HepG2 (cell line): Measurements from ENCODE around the gene SMTNL1. TPM values are rescaled to one million over a fixed set of nuclear protein-coding genes. Genes with fewer than 3 reads are reported as not detected.
A peak's percentile ranks its signal among the peaks of the same experiment; 100 is the strongest.

Experiments used
- BCL3 ChIP-seq: sonication (generic); formaldehyde crosslinking; IDR thresholded peaks from 2 replicates; pipeline ENCODE4 v1.5.1; 2020; ENCODE audit warnings: mild to moderate bottlenecking, missing genetic modification reagents, moderate library complexity
- BCL6 ChIP-seq: IDR thresholded peaks from 2 replicates; pipeline ENCODE4 v1.6.1; 2016; ENCODE audit warnings: missing genetic modification reagents, missing compliant biosample characterization
- CC2D1A ChIP-seq: sonication (generic); formaldehyde crosslinking; IDR thresholded peaks from 2 replicates; pipeline ENCODE4 v1.8.1; 2023; ENCODE audit warnings: mild to moderate bottlenecking, missing genetic modification reagents
- CEBPB ChIP-seq: IDR thresholded peaks from 2 replicates; pipeline ENCODE4 v1.6.1; 2011; ENCODE audit warnings: low read depth, low read length, improper control_type of control experiment, borderline replicate concordance
- CREB3 ChIP-seq: sonication (generic); formaldehyde crosslinking; IDR thresholded peaks from 2 replicates; pipeline ENCODE4 v1.5.0; 2020; ENCODE audit warnings: missing genetic modification reagents
- DPF2 ChIP-seq: sonication (generic); formaldehyde crosslinking; IDR thresholded peaks from 2 replicates; pipeline ENCODE4 v1.4.0; 2020; ENCODE audit warnings: mild to moderate bottlenecking, low read depth, missing genetic modification reagents, borderline replicate concordance
- FOXO4 ChIP-seq: sonication (generic); formaldehyde crosslinking; conservative IDR thresholded peaks from 2 replicates; pipeline ENCODE4 v1.8.1; 2023; ENCODE audit warnings: missing genetic modification reagents
- GATAD1 ChIP-seq: IDR thresholded peaks from 2 replicates; pipeline ENCODE4 v1.6.1; 2016; ENCODE audit warnings: missing genetic modification reagents, missing compliant biosample characterization
- HNF4A ChIP-seq: sonication (generic); formaldehyde crosslinking; IDR thresholded peaks from 2 replicates; pipeline ENCODE4 v1.4.0; 2020; ENCODE audit warnings: missing genetic modification reagents
- KMT2A ChIP-seq: sonication (generic); formaldehyde crosslinking; IDR thresholded peaks from 2 replicates; pipeline ENCODE4 v1.4.0; 2020; ENCODE audit warnings: missing genetic modification reagents
- MYC ChIP-seq: sonication (generic); formaldehyde crosslinking; IDR thresholded peaks from 2 replicates; pipeline ENCODE4 v1.9.0; 2021; ENCODE audit warnings: missing genetic modification reagents, borderline replicate concordance
- PHF21A ChIP-seq: sonication (generic); formaldehyde crosslinking; IDR thresholded peaks from 2 replicates; pipeline ENCODE4 v1.5.0; 2020; ENCODE audit warnings: mild to moderate bottlenecking, missing genetic modification reagents
- TAF1 ChIP-seq: sonication (generic); formaldehyde crosslinking; IDR thresholded peaks from 2 replicates; pipeline ENCODE4 v1.4.0; 2020; ENCODE audit warnings: missing genetic modification reagents
- U2AF2 ChIP-seq: fragments of 200-400 bp; formaldehyde crosslinking; IDR thresholded peaks from 2 replicates; pipeline ENCODE4 v1.6.1; 2017; ENCODE audit warnings: low read depth, mild to moderate bottlenecking, low read length
- ZC3H13 ChIP-seq: sonication (generic); formaldehyde crosslinking; IDR thresholded peaks from 2 replicates; pipeline ENCODE4 v1.8.1; 2023; ENCODE audit warnings: mild to moderate bottlenecking, missing genetic modification reagents, moderate library complexity
- ZFP91 ChIP-seq: sonication (generic); formaldehyde crosslinking; IDR thresholded peaks from 2 replicates; pipeline ENCODE4 v1.9.0; 2022; ENCODE audit warnings: missing genetic modification reagents, mild to moderate bottlenecking, borderline replicate concordance
- ZNF430 ChIP-seq: sonication (generic); formaldehyde crosslinking; IDR thresholded peaks from 2 replicates; pipeline ENCODE4 v1.9.0; 2021; ENCODE audit warnings: mild to moderate bottlenecking, missing genetic modification reagents
- ZNF496 ChIP-seq: sonication (generic); formaldehyde crosslinking; IDR thresholded peaks from 2 replicates; pipeline ENCODE4 v1.8.1; 2023; ENCODE audit warnings: mild to moderate bottlenecking, moderate library complexity, missing genetic modification reagents; ENCODE audit not compliant: insufficient replicate concordance
- ZNF510 ChIP-seq: sonication (generic); formaldehyde crosslinking; IDR thresholded peaks from 2 replicates; pipeline ENCODE4 v1.4.0; 2020; ENCODE audit warnings: low read depth, mild to moderate bottlenecking, missing genetic modification reagents
- ZNF552 ChIP-seq: sonication (generic); formaldehyde crosslinking; IDR thresholded peaks from 2 replicates; pipeline ENCODE4 v1.9.0; 2022; ENCODE audit warnings: missing genetic modification reagents, mild to moderate bottlenecking, borderline replicate concordance
- ZNF563 ChIP-seq: sonication (generic); formaldehyde crosslinking; IDR thresholded peaks from 2 replicates; pipeline ENCODE4 v1.8.0; 2022; ENCODE audit warnings: mild to moderate bottlenecking, moderate library complexity, missing genetic modification reagents
- polyA plus RNA-seq, 8 experiments: library from polyadenylated mRNA; depleted of rRNA in 3 of 8; stranded (reverse) in 7 of 8; unstranded in 1 of 8; fragments of >200 nt; fragmentation: Illumina TruSeq in 4 of 8; extraction: Trizol in 4 of 8; gene quantifications; 2 replicates each; pipeline versions ENCODE4 v1.2.1 to v1.2.3, GENCODE V29; 2011 to 2016; ENCODE audit warnings: low read depth in 4 of 8, missing spikeins in 1 of 8, mixed read lengths in 1 of 8; ENCODE audit not compliant: insufficient read depth in 1 of 8
- total RNA-seq, 5 experiments: library from RNA; depleted of rRNA; stranded (reverse); fragments of >200 nt; fragmentation: Illumina TruSeq; extraction: Trizol; gene quantifications; 2 replicates each; pipeline ENCODE4 v1.2.3, GENCODE V29; 2016; ENCODE audit warnings: low read depth in 1 of 5

SMTNL1 gene
- total and polyA plus RNA-seq, 2 of the 13 experiments (the other 11 are each of a cell fraction or from before 2014, with no cell fraction given): 0.04 TPM; not detected in 1

GRCh38 chr11:57567515-57568329 lies 30.3 kb downstream of the SMTNL1 start, which contains the start of gene UBE2L6 (continued):
- TF ChIP-seq HNF4A (CRISPR knock-in tag) (no peak), KMT2A (CRISPR knock-in tag) (no peak; the same call in 1 of the 2 replicates), DPF2 (CRISPR knock-in tag) (no peak), CREB3 (CRISPR knock-in tag) (no peak), ZC3H13 (CRISPR knock-in tag) (no peak), U2AF2 (no peak), BCL6 (CRISPR knock-in tag) (no peak), ZNF496 (CRISPR knock-in tag) (no peak), PHF21A (CRISPR knock-in tag) (peak; percentile 35; the same call in 1 of the 2 replicates), GATAD1 (CRISPR knock-in tag) (no peak), ZNF430 (CRISPR knock-in tag) (no peak), MYC (CRISPR knock-in tag) (no peak; the same call in 1 of the 2 replicates), ZNF552 (no peak), ZNF510 (CRISPR knock-in tag) (no peak), ZNF563 (CRISPR knock-in tag) (peak; percentile 62; the same call in 1 of the 2 replicates), TAF1 (CRISPR knock-in tag) (no peak; the same call in 1 of the 2 replicates), ZFP91 (CRISPR knock-in tag) (peak; percentile 81), CC2D1A (CRISPR knock-in tag) (no peak), CEBPB (no peak), BCL3 (CRISPR knock-in tag) (peak; percentile 73; the same call in 1 of the 2 replicates), FOXO4 (CRISPR knock-in tag) (no peak)
